HEK293T (cell line): ENCODE measurements around the gene METTL22.

Experiments used
- CTCF ChIA-PET: fragments of 350-600 bp; formaldehyde crosslinking; extraction: SDS; loops from one replicate; lab custom pipeline; 2021; ENCODE audit warnings: antibody characterized with exemption, inconsistent platforms; lab: Yijun Ruan, JAX
- POLR2A ChIA-PET: fragments of 350-600 bp; formaldehyde crosslinking; extraction: SDS; loops from one replicate; lab custom pipeline; 2020; ENCODE audit warnings: antibody characterized with exemption, inconsistent platforms; lab: Yijun Ruan, JAX
- DNase-seq: peaks from one replicate; pipeline ENCODE4 v3.0.0; 2012; ENCODE audit warnings: mixed read lengths; ENCODE audit errors: extremely low spot score
- ARNT ChIP-seq: fragments of 450-650 bp; IDR thresholded peaks from 2 replicates; pipeline ENCODE4 v1.6.1; 2017; ENCODE audit warnings: mild to moderate bottlenecking
- BHLHE40 ChIP-seq: fragments of 450-650 bp; IDR thresholded peaks from 2 replicates; pipeline ENCODE4 v1.6.1; 2016; ENCODE audit warnings: mild to moderate bottlenecking, moderate library complexity, borderline replicate concordance
- CTBP1 ChIP-seq: fragments of 450-650 bp; IDR thresholded peaks from 2 replicates; pipeline ENCODE4 v1.6.1; 2016; ENCODE audit warnings: borderline replicate concordance
- ELF4 ChIP-seq: fragments of 450-650 bp; IDR thresholded peaks from 2 replicates; pipeline ENCODE4 v1.6.1; 2017; ENCODE audit warnings: antibody characterized with exemption
- FOXA1 ChIP-seq: fragments of 450-650 bp; IDR thresholded peaks from 2 replicates; pipeline ENCODE4 v1.6.1; 2016; ENCODE audit warnings: mild to moderate bottlenecking
- FOXK2 ChIP-seq: fragments of 450-650 bp; IDR thresholded peaks from 2 replicates; pipeline ENCODE4 v1.6.1; 2016; ENCODE audit warnings: mild to moderate bottlenecking
- FOXM1 ChIP-seq: fragments of 450-650 bp; IDR thresholded peaks from 2 replicates; pipeline ENCODE4 v1.6.1; 2017; ENCODE audit warnings: mild to moderate bottlenecking, borderline replicate concordance
- HDGF ChIP-seq: fragments of 450-650 bp; IDR thresholded peaks from 2 replicates; pipeline ENCODE4 v1.6.1; 2017; ENCODE audit warnings: antibody characterized with exemption, borderline replicate concordance
- L3MBTL2 ChIP-seq: fragments of 450-650 bp; conservative IDR thresholded peaks from 2 replicates; pipeline ENCODE4 v1.6.1; 2016; ENCODE audit warnings: mild to moderate bottlenecking
- LEF1 ChIP-seq: fragments of 450-650 bp; IDR thresholded peaks from 2 replicates; pipeline ENCODE4 v1.6.1; 2017; ENCODE audit warnings: mild to moderate bottlenecking, borderline replicate concordance
- NFRKB ChIP-seq: fragments of 450-650 bp; IDR thresholded peaks from 2 replicates; pipeline ENCODE4 v1.6.1; 2016; ENCODE audit warnings: mild to moderate bottlenecking, moderate library complexity
- SP1 ChIP-seq: fragments of 450-650 bp; IDR thresholded peaks from 2 replicates; pipeline ENCODE4 v1.6.1; 2017
- SUZ12 ChIP-seq: fragments of 450-650 bp; IDR thresholded peaks from 2 replicates; pipeline ENCODE4 v1.6.1; 2016; ENCODE audit warnings: mild to moderate bottlenecking
- TARDBP ChIP-seq: fragments of 450-650 bp; IDR thresholded peaks from 2 replicates; pipeline ENCODE4 v1.6.1; 2016
- ZNF384 ChIP-seq: fragments of 450-650 bp; IDR thresholded peaks from 2 replicates; pipeline ENCODE4 v1.6.1; 2016
- TF ChIP-seq, protein P1 (sequence below): fragments of 450-650 bp; IDR thresholded peaks from 2 replicates; pipeline ENCODE4 v1.6.1; 2016

The METTL22 gene

DNA sequence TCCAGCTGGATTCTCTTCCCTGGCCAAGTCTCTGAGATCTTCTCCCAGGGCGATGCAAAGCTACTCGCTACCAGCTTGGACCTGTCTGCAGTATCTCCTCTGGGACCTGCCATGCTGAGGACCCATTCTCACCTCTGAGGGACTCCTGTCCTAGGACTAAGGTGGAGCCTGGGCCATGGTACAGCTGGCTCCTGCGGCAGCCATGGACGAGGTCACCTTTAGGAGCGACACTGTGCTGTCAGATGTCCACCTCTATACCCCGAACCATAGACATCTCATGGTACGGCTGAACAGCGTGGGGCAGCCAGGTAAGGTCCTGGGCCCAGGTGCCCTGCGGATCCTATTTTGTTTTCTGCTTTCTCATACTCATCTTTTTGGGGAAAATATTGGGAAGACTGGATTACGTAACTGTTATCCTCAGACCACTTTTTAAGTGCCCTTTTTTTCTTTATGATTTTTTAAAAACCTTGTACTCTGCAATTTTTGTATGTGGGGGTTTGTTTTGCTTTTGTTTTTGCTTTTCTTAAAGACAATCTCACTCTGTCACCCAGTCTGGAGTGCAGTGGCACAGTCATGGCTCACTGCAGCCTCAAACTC lies 4.1 kb downstream of the METTL22 start:
- TF ChIP-seq FOXM1 (no peak), HDGF (no peak), FOXK2 (no peak), SP1 (no peak), ELF4 (no peak), ZNF384 (no peak)
- no peak for DNase-seq
- CTCF ChIA-PET = no interaction called here
- POLR2A ChIA-PET = no interaction called here

DNA sequence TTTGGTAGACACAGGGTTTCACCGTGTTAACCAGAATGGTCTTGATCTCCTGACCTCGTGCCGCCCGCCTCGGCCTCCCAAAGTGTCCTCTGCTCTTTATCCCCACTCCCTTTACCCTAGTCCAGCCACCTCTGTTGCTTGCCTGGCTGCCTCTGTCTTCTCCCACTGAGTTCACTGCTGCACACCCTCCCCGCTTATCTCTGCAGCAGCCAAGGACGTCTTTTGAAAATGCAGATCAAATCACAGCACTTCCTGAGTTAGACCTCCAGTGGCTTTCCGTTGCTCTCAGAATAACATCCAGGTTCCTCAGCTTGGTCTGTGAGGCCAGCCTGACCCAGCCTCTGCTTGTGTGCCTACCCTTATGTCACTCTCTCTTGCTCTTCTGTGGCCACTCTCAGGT lies 5.4 kb downstream of the METTL22 start:
- POLR2A ChIA-PET = no interaction called here

GRCh38 chr16:8627456-8627855 lies 6.0 kb downstream of the METTL22 start:
- POLR2A ChIA-PET = no interaction called here
- CTCF ChIA-PET = no interaction called here
- DNase-seq = no peak
- TF ChIP-seq, protein P1, sequence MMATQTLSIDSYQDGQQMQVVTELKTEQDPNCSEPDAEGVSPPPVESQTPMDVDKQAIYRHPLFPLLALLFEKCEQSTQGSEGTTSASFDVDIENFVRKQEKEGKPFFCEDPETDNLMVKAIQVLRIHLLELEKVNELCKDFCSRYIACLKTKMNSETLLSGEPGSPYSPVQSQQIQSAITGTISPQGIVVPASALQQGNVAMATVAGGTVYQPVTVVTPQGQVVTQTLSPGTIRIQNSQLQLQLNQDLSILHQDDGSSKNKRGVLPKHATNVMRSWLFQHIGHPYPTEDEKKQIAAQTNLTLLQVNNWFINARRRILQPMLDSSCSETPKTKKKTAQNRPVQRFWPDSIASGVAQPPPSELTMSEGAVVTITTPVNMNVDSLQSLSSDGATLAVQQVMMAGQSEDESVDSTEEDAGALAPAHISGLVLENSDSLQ = no peak
- TF ChIP-seq FOXM1 (no peak), FOXK2 (no peak), ARNT (no peak), SP1 (no peak), BHLHE40 (no peak), NFRKB (no peak), ZNF384 (no peak), SUZ12 (no peak), CTBP1 (no peak)

More for the DNA sequence above, 5.4 kb downstream of the METTL22 start:
- TF ChIP-seq FOXK2 = no peak
- no peak for TF ChIP-seq HDGF
- TF ChIP-seq ARNT = no peak
- no peak for TF ChIP-seq BHLHE40
- TF ChIP-seq FOXM1 = no peak
- TF ChIP-seq NFRKB = no peak
- TF ChIP-seq FOXA1 = no peak
- no peak for TF ChIP-seq ZNF384
- TF ChIP-seq SP1 = no peak
- no peak for TF ChIP-seq TARDBP
- TF ChIP-seq, protein P1 = no peak
- TF ChIP-seq LEF1 = no peak
- no peak for TF ChIP-seq ELF4
- TF ChIP-seq CTBP1 = no peak
- CTCF ChIA-PET = no interaction called here
- no peak for DNase-seq

- POLR2A ChIA-PET = interaction anchor here (1.1 kb wide), 1 partner anchor 10 kb away, joined by 3 read pairs; no protein-coding TSS in a partner anchor
- no peak for DNase-seq
- TF ChIP-seq SP1 (no peak), FOXK2 (no peak), BHLHE40 (no peak), NFRKB (no peak), ELF4 (no peak), CTBP1 (no peak), ZNF384 (no peak), L3MBTL2 (no peak), ARNT (no peak), SUZ12 (no peak), TARDBP (no peak), FOXM1 (no peak)
- TF ChIP-seq, protein P1 = no peak
- CTCF ChIA-PET = no interaction called here
These were observed 7.7 kb downstream of the METTL22 start for GRCh38 chr16:8628981-8629725.

DNA sequence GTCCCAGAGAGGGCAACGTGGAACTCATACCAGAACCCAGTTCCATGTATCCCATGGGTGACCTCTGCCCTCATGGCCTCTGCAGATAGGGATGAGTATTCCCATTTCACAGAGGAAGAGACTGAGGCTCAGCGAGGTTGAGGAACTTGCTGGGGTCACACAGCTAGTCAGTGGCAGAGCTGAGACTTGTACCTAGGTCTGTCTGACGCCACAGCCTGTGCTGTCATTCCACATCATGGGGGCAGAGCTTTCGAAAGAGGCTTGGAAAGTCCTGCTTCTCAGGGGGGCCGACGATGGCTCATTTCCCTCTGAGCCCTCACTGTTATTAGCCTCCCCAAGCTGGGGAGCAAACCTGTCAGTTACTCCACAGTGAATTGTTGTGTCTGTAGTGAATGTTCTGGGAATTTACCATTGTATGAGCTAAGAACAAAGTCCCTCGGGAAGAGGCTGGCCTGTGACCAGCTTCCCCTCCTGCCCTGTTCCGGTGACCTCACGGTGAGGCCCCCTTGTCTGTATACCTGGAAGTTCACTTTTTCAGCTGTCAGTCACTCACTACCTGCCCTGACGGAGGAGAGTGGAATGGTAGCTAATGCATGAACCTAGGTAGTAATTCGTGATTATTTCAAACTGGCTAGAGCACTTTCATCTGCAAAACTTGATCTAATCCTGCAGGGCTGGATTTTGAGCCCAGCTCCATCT lies 8.9 kb downstream of the METTL22 start:
- TF ChIP-seq ELF4 = no peak
- CTCF ChIA-PET = no interaction called here
- POLR2A ChIA-PET = interaction anchor here (1.1 kb wide), 1 partner anchor 9 kb away, joined by 3 read pairs; no protein-coding TSS in a partner anchor
- DNase-seq = no peak

DNA sequence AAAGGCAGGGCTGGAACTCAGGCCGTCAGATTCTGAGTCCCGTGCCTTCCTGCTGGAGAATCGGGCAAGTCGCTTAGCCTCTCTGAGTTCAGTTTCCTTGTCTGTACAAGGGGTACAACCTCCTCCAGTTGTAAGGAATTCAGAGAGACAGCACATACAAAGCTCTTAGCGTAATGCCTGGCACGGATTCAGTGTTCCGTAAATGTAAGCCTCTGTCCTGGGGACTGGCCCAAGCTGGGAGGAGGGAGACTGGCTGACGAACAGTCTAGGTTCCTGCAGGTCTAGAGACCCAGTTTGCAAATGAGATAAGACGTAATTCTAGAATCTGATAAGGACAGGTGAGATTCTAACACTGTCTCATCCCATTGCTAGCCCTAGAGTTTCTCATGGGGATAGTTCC lies 9.9 kb downstream of the METTL22 start:
- DNase-seq = no peak
- ChIA-PET POLR2A (no interaction called here), CTCF (no interaction called here)
- TF ChIP-seq BHLHE40 = no peak
- no peak for TF ChIP-seq SP1
- no peak for TF ChIP-seq CTBP1
- no peak for TF ChIP-seq SUZ12
- TF ChIP-seq NFRKB = no peak
